T47D (cell line): Measurements from ENCODE around the gene RXRA.
A peak's percentile ranks its signal among the peaks of the same experiment; 100 is the strongest.

ENCODE experiments used
- DNase-seq, 2 experiments: peaks; one replicate each; pipeline versions ENCODE4 v3.0.0 to v3.0.0-alpha.2; 2011 to 2012; ENCODE audit warnings: low read depth in 1 of 2, low spot score in 1 of 2
- JUND ChIP-seq: IDR thresholded peaks from 2 replicates; pipeline ENCODE4 v1.6.1; 2012; ENCODE audit warnings: low read depth
- in situ Hi-C: cut with HindIII; loops from 2 replicates; pipeline ENCODE4 v1.10.0; 2016; ENCODE audit warnings: low sequenced_read_pairs, low pct_unique_long_range_greater_than_20kb

The RXRA gene

GRCh38 chr9:134454476-134454857 lies 128.2 kb downstream of the RXRA start:
- in situ Hi-C loops = no loop called here
- no peak for DNase-seq
- no peak for TF ChIP-seq JUND

GRCh38 chr9:134455021-134455471 lies 128.8 kb downstream of the RXRA start:
- in situ Hi-C loops = no loop called here
- no peak for DNase-seq
- no peak for TF ChIP-seq JUND

- no peak for DNase-seq
- in situ Hi-C loops = no loop called here
- no peak for TF ChIP-seq JUND
Observed at GRCh38 chr9:134455537-134455933, 129.3 kb downstream of the RXRA start.

- DNase-seq = peak; percentile 87 to 89
- no peak for TF ChIP-seq JUND
- in situ Hi-C loops = no loop called here
Observed at GRCh38 chr9:134455934-134456755, 129.9 kb downstream of the RXRA start.

GRCh38 chr9:134456756-134457305 lies 130.6 kb downstream of the RXRA start:
- DNase-seq = no peak
- in situ Hi-C loops = no loop called here
- no peak for TF ChIP-seq JUND

- DNase-seq = no peak
- in situ Hi-C loops = no loop called here
- no peak for TF ChIP-seq JUND
Observed at GRCh38 chr9:134457321-134458206, 131.3 kb downstream of the RXRA start.

- no peak for TF ChIP-seq JUND
- no peak for DNase-seq
- in situ Hi-C loops = no loop called here
Observed at GRCh38 chr9:134458207-134459108, 132.2 kb downstream of the RXRA start.

- in situ Hi-C loops = no loop called here
- DNase-seq = no peak
- no peak for TF ChIP-seq JUND
Observed at GRCh38 chr9:134459164-134459563, 132.9 kb downstream of the RXRA start.

- no peak for DNase-seq
- in situ Hi-C loops = no loop called here
- TF ChIP-seq JUND = no peak
Observed at GRCh38 chr9:134459573-134459972, 133.3 kb downstream of the RXRA start.

- no peak for DNase-seq
- no peak for TF ChIP-seq JUND
- in situ Hi-C loops = no loop called here
Observed at GRCh38 chr9:134460206-134460605, 134.0 kb downstream of the RXRA start.

GRCh38 chr9:134460896-134461295 lies 134.6 kb downstream of the RXRA start:
- DNase-seq = no peak
- TF ChIP-seq JUND = no peak
- in situ Hi-C loops = no loop called here

- no peak for TF ChIP-seq JUND
- DNase-seq = no peak
- in situ Hi-C loops = no loop called here
Observed at GRCh38 chr9:134461426-134461982, 135.2 kb downstream of the RXRA start.
